ENCODE results near the gene NCAM1.

DNA sequence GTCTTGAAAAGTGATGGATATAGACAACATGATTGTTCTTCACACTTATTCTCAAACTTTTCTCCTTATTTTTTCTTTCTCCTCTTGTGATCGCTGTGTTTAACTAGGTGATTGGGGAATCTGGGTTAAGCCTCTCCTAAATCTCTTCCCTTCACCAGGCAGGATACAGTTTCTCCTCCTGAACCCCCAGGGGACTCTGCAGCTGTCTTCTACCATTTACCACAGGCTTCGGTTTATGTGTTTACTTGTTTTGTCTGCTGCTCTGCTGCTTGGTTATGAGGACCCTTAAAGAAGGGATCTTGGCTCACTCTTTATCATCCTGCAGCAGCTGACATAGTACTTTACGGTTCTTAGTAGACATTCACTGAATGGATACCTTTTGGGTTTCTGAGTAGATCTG is 124.2 kb downstream of the NCAM1 start:
- TF ChIP-seq EZH2 (IDR thresholded peaks at IDR 0.05; ENCODE audit: low read depth, unreplicated experiment): no peak
- no peak for TF ChIP-seq CREB1 (CRISPR knock-in tag; IDR thresholded peaks at IDR 0.05; ENCODE audit: low read depth)
- TF ChIP-seq, protein P1, sequence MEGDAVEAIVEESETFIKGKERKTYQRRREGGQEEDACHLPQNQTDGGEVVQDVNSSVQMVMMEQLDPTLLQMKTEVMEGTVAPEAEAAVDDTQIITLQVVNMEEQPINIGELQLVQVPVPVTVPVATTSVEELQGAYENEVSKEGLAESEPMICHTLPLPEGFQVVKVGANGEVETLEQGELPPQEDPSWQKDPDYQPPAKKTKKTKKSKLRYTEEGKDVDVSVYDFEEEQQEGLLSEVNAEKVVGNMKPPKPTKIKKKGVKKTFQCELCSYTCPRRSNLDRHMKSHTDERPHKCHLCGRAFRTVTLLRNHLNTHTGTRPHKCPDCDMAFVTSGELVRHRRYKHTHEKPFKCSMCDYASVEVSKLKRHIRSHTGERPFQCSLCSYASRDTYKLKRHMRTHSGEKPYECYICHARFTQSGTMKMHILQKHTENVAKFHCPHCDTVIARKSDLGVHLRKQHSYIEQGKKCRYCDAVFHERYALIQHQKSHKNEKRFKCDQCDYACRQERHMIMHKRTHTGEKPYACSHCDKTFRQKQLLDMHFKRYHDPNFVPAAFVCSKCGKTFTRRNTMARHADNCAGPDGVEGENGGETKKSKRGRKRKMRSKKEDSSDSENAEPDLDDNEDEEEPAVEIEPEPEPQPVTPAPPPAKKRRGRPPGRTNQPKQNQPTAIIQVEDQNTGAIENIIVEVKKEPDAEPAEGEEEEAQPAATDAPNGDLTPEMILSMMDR (conservative IDR thresholded peaks at IDR 0.05; ENCODE audit: low read depth in 2 of 2): no peak
- no peak for TF ChIP-seq EZH2phosphoT487 (IDR thresholded peaks at IDR 0.05; ENCODE audit: unreplicated experiment)
- TF ChIP-seq ZNF331 (CRISPR knock-in tag; IDR thresholded peaks at IDR 0.05; ENCODE audit: low read depth): no peak
- TF ChIP-seq, protein P2, sequence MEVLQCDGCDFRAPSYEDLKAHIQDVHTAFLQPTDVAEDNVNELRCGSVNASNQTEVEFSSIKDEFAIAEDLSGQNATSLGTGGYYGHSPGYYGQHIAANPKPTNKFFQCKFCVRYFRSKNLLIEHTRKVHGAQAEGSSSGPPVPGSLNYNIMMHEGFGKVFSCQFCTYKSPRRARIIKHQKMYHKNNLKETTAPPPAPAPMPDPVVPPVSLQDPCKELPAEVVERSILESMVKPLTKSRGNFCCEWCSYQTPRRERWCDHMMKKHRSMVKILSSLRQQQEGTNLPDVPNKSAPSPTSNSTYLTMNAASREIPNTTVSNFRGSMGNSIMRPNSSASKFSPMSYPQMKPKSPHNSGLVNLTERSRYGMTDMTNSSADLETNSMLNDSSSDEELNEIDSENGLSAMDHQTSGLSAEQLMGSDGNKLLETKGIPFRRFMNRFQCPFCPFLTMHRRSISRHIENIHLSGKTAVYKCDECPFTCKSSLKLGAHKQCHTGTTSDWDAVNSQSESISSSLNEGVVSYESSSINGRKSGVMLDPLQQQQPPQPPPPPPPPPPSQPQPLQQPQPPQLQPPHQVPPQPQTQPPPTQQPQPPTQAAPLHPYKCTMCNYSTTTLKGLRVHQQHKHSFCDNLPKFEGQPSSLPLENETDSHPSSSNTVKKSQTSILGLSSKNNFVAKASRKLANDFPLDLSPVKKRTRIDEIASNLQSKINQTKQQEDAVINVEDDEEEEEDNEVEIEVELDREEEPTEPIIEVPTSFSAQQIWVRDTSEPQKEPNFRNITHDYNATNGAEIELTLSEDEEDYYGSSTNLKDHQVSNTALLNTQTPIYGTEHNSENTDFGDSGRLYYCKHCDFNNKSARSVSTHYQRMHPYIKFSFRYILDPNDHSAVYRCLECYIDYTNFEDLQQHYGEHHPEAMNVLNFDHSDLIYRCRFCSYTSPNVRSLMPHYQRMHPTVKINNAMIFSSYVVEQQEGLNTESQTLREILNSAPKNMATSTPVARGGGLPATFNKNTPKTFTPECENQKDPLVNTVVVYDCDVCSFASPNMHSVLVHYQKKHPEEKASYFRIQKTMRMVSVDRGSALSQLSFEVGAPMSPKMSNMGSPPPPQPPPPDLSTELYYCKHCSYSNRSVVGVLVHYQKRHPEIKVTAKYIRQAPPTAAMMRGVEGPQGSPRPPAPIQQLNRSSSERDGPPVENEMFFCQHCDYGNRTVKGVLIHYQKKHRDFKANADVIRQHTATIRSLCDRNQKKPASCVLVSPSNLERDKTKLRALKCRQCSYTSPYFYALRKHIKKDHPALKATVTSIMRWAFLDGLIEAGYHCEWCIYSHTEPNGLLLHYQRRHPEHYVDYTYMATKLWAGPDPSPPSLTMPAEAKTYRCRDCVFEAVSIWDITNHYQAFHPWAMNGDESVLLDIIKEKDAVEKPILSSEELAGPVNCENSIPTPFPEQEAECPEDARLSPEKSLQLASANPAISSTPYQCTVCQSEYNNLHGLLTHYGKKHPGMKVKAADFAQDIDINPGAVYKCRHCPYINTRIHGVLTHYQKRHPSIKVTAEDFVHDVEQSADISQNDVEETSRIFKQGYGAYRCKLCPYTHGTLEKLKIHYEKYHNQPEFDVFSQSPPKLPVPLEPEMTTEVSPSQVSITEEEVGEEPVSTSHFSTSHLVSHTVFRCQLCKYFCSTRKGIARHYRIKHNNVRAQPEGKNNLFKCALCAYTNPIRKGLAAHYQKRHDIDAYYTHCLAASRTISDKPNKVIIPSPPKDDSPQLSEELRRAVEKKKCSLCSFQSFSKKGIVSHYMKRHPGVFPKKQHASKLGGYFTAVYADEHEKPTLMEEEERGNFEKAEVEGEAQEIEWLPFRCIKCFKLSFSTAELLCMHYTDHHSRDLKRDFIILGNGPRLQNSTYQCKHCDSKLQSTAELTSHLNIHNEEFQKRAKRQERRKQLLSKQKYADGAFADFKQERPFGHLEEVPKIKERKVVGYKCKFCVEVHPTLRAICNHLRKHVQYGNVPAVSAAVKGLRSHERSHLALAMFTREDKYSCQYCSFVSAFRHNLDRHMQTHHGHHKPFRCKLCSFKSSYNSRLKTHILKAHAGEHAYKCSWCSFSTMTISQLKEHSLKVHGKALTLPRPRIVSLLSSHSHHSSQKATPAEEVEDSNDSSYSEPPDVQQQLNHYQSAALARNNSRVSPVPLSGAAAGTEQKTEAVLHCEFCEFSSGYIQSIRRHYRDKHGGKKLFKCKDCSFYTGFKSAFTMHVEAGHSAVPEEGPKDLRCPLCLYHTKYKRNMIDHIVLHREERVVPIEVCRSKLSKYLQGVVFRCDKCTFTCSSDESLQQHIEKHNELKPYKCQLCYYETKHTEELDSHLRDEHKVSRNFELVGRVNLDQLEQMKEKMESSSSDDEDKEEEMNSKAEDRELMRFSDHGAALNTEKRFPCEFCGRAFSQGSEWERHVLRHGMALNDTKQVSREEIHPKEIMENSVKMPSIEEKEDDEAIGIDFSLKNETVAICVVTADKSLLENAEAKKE (CRISPR knock-in tag; IDR thresholded peaks at IDR 0.05): no peak
